Tibial artery (tissue), 4 donors: ENCODE measurements around the gene ORMDL2.

Experiments
- DNase-seq, 2 donors: peaks; one replicate each; pipeline ENCODE4 v3.0.0-alpha.2; 2019
- H3K27ac ChIP-seq, 2 donors: fragments of 200-600 bp; sonication (generic) in 1 of 2; 1 replicate in 1 of 2; 2 replicates in 1 of 2; pipeline ENCODE4 v1.5.1; 2018 to 2019; ENCODE audit warnings: mild to moderate bottlenecking in 1 of 2
- H3K27me3 ChIP-seq, 2 donors: fragments of 200-600 bp; sonication (generic) in 1 of 2; one replicate each; pipeline versions ENCODE4 v1.5.1 to v1.6.0; 2016 to 2019
- H3K36me3 ChIP-seq, 3 donors: fragments of 200-600 bp; sonication (generic) in 2 of 3; one replicate each; pipeline ENCODE4 v1.5.1; 2016 to 2019; ENCODE audit warnings: mild to moderate bottlenecking in 2 of 3
- H3K4me1 ChIP-seq, 4 donors: fragments of 200-600 bp; sonication (generic) in 2 of 4; 1 replicate in 3 of 4; 2 replicates in 1 of 4; pipeline ENCODE4 v1.5.1; 2016 to 2019
- H3K4me3 ChIP-seq, 2 donors: fragments of 200-600 bp; sonication (generic) in 1 of 2; 1 replicate in 1 of 2; 2 replicates in 1 of 2; pipeline ENCODE4 v1.5.1; 2018 to 2019; ENCODE audit warnings: mild to moderate bottlenecking in 2 of 2
- H3K9me3 ChIP-seq, 3 donors: fragments of 200-600 bp; sonication (generic) in 1 of 3; one replicate each; pipeline ENCODE4 v1.5.1; 2016 to 2019
- intact Hi-C: fragments of 100-400 bp; cut with DNase I; formaldehyde crosslinking; loops from one replicate; pipeline ENCODE4 v1.15.0; 2023; ENCODE audit warnings: low total_unique reads
- TF ChIP-seq, protein P1 (sequence below), 2 experiments: fragments of 200-600 bp in 1 of 2; fragments of 450-650 bp in 1 of 2; IDR thresholded peaks; one replicate each; pipeline ENCODE4 v1.5.1; 2017 to 2019; ENCODE audit warnings: antibody characterized with exemption in 2 of 2, mild to moderate bottlenecking in 1 of 2, moderate library complexity in 1 of 2

The ORMDL2 gene, protein sequence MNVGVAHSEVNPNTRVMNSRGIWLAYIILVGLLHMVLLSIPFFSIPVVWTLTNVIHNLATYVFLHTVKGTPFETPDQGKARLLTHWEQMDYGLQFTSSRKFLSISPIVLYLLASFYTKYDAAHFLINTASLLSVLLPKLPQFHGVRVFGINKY

DNA sequence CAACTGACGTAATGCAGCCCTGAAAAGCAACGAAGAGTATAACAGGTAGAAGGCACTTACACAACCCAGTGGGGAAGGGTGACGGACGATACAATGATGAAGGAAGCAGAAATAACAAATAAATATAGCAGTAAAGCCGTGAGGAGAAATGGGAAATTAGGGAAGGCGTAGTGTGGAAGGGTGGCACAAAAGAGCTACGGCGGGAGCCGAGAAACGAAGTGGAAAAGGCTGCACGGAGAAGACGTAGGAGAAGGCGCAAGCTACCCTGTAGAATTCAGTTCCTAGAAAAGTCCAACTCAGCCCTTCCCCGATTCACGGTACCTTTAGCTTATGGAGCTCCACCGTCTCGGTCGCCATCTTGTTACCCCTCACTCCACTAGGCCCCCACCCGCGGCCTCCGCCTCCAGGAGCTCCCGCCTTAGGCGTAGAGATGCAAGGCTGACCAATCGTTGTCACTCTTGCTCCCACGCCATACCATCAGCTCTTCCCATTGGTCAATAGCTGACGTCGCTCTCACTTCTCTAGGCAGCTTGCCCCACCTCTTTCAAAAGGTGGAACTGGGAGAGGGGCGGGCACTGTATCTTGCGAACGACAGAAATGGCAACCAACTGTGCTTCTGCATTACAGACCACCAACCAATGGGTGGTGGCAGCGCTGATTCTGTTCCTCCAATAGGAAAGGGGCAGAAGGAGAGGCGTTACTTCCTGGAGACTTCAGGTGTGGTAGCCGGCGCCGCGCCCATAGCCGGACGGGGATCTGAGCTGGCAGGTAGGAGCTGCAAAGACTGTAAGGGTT, at the start of gene ORMDL2, which contains the start of gene SARNP:
Gene ORMDL2 (plus strand): TSS at position 697 of the 795 bp plus-strand sequence. CDS start 959 bp downstream, outside the sequence.
Gene SARNP (minus strand): TSS at position 380 of the 795 bp plus-strand sequence. CDS start 23 bp downstream, at position 357.
- no peaks in the 10 kb centered on the region for H3K27me3 ChIP-seq
- H3K4me1 ChIP-seq = peaks cover 0 to 47% (median 23%) of the 10 kb centered on the region in 4 donors
- H3K36me3 ChIP-seq = peaks cover 30 to 58% (median 31%) of the 10 kb centered on the region in 3 donors
- peak within 1 kb of the TSS; percentile 62 to 68 for H3K4me3 ChIP-seq
- DNase-seq = peak; percentile 99
- no peaks in the 10 kb centered on the region for H3K9me3 ChIP-seq
- TF ChIP-seq, protein P1, sequence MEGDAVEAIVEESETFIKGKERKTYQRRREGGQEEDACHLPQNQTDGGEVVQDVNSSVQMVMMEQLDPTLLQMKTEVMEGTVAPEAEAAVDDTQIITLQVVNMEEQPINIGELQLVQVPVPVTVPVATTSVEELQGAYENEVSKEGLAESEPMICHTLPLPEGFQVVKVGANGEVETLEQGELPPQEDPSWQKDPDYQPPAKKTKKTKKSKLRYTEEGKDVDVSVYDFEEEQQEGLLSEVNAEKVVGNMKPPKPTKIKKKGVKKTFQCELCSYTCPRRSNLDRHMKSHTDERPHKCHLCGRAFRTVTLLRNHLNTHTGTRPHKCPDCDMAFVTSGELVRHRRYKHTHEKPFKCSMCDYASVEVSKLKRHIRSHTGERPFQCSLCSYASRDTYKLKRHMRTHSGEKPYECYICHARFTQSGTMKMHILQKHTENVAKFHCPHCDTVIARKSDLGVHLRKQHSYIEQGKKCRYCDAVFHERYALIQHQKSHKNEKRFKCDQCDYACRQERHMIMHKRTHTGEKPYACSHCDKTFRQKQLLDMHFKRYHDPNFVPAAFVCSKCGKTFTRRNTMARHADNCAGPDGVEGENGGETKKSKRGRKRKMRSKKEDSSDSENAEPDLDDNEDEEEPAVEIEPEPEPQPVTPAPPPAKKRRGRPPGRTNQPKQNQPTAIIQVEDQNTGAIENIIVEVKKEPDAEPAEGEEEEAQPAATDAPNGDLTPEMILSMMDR (IDR thresholded peaks at IDR 0.05) = no peak
- H3K27ac ChIP-seq = peak within 1 kb of the TSS; percentile 85 to 88
- intact Hi-C loops = no loop called here

DNA sequence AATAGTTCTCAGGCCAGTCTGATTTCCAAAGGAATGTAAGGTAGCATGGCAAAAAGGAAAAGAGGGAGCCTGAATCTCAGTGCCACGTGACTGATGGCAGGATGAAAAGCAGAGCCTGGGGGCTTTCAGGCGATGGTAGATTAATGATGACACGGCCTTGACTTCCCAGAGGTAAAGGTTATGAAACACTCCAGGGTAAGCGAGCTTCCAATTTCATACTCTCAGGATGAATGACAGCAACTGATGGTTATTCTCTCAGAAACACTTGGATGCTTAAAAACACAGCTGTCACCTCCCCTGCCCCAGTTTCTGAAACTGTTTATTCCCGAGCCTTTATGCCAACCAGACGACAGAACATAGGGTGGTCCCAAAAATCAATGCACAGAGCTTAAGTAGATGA, 46.1 kb upstream of the ORMDL2 start:
- Histone ChIP-seq H3K27ac (no peak overlapping the region), H3K9me3 (no peaks in the 10 kb centered on the region), H3K27me3 (no peaks in the 10 kb centered on the region), H3K36me3 (peaks cover 6 to 60% (median 22%) of the 10 kb centered on the region in 3 donors), H3K4me1 (no peaks in the 10 kb centered on the region), H3K4me3 (no peak overlapping the region)
- DNase-seq = no peak
- TF ChIP-seq, protein P1 (IDR thresholded peaks at IDR 0.05) = no peak
- intact Hi-C loops = no loop called here

DNA sequence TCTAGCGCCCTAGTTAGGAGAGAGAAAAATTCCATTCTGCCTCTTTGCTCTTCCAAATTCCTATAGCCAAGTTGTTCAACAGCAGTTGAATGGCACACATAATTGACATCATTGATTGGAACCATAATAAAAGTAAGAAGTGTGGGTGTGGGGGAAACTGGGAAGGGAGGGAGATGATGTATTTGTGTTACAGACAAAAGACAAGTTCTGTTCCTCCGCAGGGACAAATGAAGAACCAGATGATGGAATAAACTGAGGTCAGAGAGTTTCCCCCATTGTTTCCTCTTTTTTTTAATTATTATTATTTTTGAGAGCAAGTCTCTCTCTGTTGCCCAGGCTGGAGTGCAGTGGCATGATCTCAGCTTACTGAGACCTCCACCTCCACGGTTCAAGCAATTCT, 40.0 kb upstream of the ORMDL2 start:
- Histone ChIP-seq H3K27me3 (no peaks in the 10 kb centered on the region), H3K4me3 (no peak overlapping the region), H3K27ac (no peak overlapping the region), H3K9me3 (no peaks in the 10 kb centered on the region), H3K4me1 (no peaks in the 10 kb centered on the region), H3K36me3 (peaks cover 43 to 83% (median 48%) of the 10 kb centered on the region in 3 donors)
- TF ChIP-seq, protein P1 (IDR thresholded peaks at IDR 0.05) = no peak
- intact Hi-C loops = no loop called here
- DNase-seq = no peak

DNA sequence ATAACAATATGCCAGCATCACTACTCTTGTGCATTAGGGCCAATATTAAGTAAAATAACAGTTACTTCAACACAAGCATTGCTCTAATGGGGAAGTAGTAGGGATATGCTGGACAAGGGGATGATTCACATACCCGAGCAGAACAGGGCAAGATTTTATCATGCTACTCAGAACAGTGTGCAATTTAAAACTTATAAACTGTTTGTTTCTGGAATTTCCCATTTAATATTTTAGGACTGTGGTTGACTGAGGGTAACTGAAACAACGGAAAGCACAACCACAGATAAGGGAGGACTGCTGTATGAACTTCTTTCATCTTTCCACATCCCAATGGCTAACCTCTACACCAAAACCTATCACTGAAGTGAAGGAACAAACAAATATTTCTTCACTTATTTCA, 37.2 kb upstream of the ORMDL2 start:
- Histone ChIP-seq H3K36me3 (peaks cover 64 to 94% (median 69%) of the 10 kb centered on the region in 3 donors), H3K9me3 (no peaks in the 10 kb centered on the region), H3K4me1 (no peaks in the 10 kb centered on the region), H3K4me3 (no peak overlapping the region), H3K27me3 (no peaks in the 10 kb centered on the region), H3K27ac (no peak overlapping the region)
- no peak for DNase-seq
- intact Hi-C loops = no loop called here
- TF ChIP-seq, protein P1 (IDR thresholded peaks at IDR 0.05) = no peak

DNA sequence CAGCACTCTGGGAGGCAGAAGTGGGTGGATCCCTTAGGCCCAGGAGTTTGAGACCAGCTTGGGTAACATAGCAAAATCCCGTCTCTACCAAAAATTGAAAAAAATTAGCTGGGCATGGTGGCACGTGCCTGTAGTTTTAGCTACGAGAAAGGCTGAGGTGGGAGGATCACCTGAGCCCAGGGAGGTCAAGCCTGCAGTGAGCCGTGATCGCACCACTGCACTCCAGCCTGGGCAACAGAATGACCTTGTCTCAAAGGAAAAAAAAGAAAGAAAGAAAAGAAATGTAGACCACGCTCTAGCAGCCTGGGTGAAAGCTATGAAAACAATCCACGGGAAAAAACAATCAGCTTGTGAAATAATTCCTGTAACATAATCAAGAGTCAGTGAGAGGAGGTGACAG, 29.3 kb upstream of the ORMDL2 start:
- TF ChIP-seq, protein P1 (IDR thresholded peaks at IDR 0.05) = no peak
- Histone ChIP-seq H3K4me1 (no peaks in the 10 kb centered on the region), H3K9me3 (no peaks in the 10 kb centered on the region), H3K27me3 (no peaks in the 10 kb centered on the region), H3K27ac (no peak overlapping the region), H3K36me3 (peaks cover 58 to 93% (median 70%) of the 10 kb centered on the region in 3 donors), H3K4me3 (no peak overlapping the region)
- no peak for DNase-seq
- intact Hi-C loops = no loop called here
